Psoas muscle (tissue), 8 donors: ENCODE data around the gene ABCA6. TPM values are rescaled to one million over a fixed set of nuclear protein-coding genes. Genes with fewer than 3 reads are reported as not detected.

Source experiments
- ATAC-seq, 4 donors: fragments of 200-7000 bp; cut with Tn5 transposase; one replicate each; pipeline ENCODE4 v1.9.1; 2020; ENCODE audit warnings: moderate library complexity in 3 of 4, mild to moderate bottlenecking in 2 of 4
- DNase-seq, 2 donors: peaks; one replicate each; pipeline ENCODE4 v3.0.0-alpha.2; 2020
- H3K27ac ChIP-seq: fragments of 200-600 bp; one replicate; pipeline ENCODE4 v1.8.0; 2022
- H3K27me3 ChIP-seq, 3 donors: fragments of 200-600 bp in 1 of 3; one replicate each; pipeline versions ENCODE4 v1.6.1 to v1.8.0; 2013 to 2022; ENCODE audit warnings: low read length in 2 of 3, mild to moderate bottlenecking in 2 of 3, moderate library complexity in 1 of 3; ENCODE audit not compliant: insufficient read depth in 3 of 3
- H3K36me3 ChIP-seq, 2 donors: fragments of 200-600 bp in 1 of 2; one replicate each; pipeline versions ENCODE4 v1.6.1 to v1.8.0; 2013 to 2022; ENCODE audit warnings: low read depth in 1 of 2, mild to moderate bottlenecking in 1 of 2, moderate library complexity in 1 of 2; ENCODE audit not compliant: insufficient read depth in 1 of 2
- H3K4me1 ChIP-seq: fragments of 200-600 bp; one replicate; pipeline ENCODE4 v1.8.0; 2022
- H3K4me3 ChIP-seq: fragments of 200-600 bp; one replicate; pipeline ENCODE4 v1.8.0; 2022; ENCODE audit warnings: mild to moderate bottlenecking
- H3K9me3 ChIP-seq: fragments of 200-600 bp; one replicate; pipeline ENCODE4 v1.8.0; 2022
- whole genome bisulfite sequencing, 3 donors: extraction: QIAGEN DNeasy Blood & Tissue Kit; methylation state at CpG; one replicate each; pipeline versions ENCODE4 v1.1.6 to v1.1.7; 2013; 5-methylcytosine and 5-hydroxymethylcytosine counted together
- intact Hi-C, 2 donors: fragments of 100-400 bp; cut with DNase I; formaldehyde crosslinking; loops; one replicate each; pipeline versions ENCODE4 v1.11.0 to v1.14.2; 2022
- polyA plus RNA-seq, 3 donors: library from polyadenylated mRNA; stranded (reverse); fragments of 200-250 nt; gene quantifications; one replicate each; pipeline ENCODE4 v1.2.3, GENCODE V29; 2013
- total RNA-seq, 4 donors: library from RNA; stranded (reverse); fragmentation: NEBNext Ultra II Directional in 2 of 4; extraction: Animal tissue kit (Norgen Biotek cat#: 25700) in 2 of 4; gene quantifications; one replicate each; pipeline versions ENCODE4 v1.2.1 to v1.2.4, GENCODE V29; 2021 to 2023
- TF ChIP-seq, protein P1 (sequence below): fragments of 200-600 bp; IDR thresholded peaks from one replicate; pipeline ENCODE4 v1.8.0; 2022; ENCODE audit warnings: antibody characterized with exemption
- donor health status: healthy with polysubstance abuse.
- donor health status: DM: no; HTN: no; CAD: no; lungs with moderate emphysema.
- donor health status: Bipolar disorder and iron deficiency.
- donor health status: healthy.
- donor health status: DM: yes; HTN: yes; CAD: no.
- donor health status: DM: no; HTN: no; CAD: no.
- donor health status: DM: no; HTN: no; CAD: no.
- donor health status: DM: yes; HTN: yes; CAD: no.

Gene ABCA6
- total and polyA plus RNA-seq, 7 donors = 2.7 to 21.2 (median 6.8) TPM

GRCh38 chr17:69045646-69046045, 96.0 kb downstream of the ABCA6 start:
- intact Hi-C loops = no loop called here
- TF ChIP-seq, protein P1, sequence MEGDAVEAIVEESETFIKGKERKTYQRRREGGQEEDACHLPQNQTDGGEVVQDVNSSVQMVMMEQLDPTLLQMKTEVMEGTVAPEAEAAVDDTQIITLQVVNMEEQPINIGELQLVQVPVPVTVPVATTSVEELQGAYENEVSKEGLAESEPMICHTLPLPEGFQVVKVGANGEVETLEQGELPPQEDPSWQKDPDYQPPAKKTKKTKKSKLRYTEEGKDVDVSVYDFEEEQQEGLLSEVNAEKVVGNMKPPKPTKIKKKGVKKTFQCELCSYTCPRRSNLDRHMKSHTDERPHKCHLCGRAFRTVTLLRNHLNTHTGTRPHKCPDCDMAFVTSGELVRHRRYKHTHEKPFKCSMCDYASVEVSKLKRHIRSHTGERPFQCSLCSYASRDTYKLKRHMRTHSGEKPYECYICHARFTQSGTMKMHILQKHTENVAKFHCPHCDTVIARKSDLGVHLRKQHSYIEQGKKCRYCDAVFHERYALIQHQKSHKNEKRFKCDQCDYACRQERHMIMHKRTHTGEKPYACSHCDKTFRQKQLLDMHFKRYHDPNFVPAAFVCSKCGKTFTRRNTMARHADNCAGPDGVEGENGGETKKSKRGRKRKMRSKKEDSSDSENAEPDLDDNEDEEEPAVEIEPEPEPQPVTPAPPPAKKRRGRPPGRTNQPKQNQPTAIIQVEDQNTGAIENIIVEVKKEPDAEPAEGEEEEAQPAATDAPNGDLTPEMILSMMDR = no peak

GRCh38 chr17:69044371-69044770, 97.3 kb downstream of the ABCA6 start:
- DNase-seq (no peak), ATAC-seq (no peak)
- Histone ChIP-seq H3K4me3 (no peak overlapping the region), H3K27me3 (no peaks in the 10 kb centered on the region), H3K9me3 (no peaks in the 10 kb centered on the region), H3K27ac (no peak overlapping the region), H3K36me3 (peaks cover 0 to 45% of the 10 kb centered on the region in 2 donors), H3K4me1 (no peaks in the 10 kb centered on the region)
- TF ChIP-seq, protein P1 = no peak
- intact Hi-C loops = no loop called here
- 94 to 98% (median 96%) methylated on average over 2 of the region's 2 CpGs for WGBS, 3 donors

More at GRCh38 chr17:69045646-69046045, 96.0 kb downstream of the ABCA6 start:
- no peak overlapping the region for H3K4me3 ChIP-seq
- H3K9me3 ChIP-seq = no peaks in the 10 kb centered on the region
- ATAC-seq = no peak
- H3K4me1 ChIP-seq = no peaks in the 10 kb centered on the region
- H3K27me3 ChIP-seq = no peaks in the 10 kb centered on the region
- no peak for DNase-seq
- H3K36me3 ChIP-seq = peaks cover 0 to 54% of the 10 kb centered on the region in 2 donors
- whole genome bisulfite sequencing, 3 donors = 93 to 96% (median 95%) methylated on average over 2 of the region's 2 CpGs
- no peak overlapping the region for H3K27ac ChIP-seq

DNA sequence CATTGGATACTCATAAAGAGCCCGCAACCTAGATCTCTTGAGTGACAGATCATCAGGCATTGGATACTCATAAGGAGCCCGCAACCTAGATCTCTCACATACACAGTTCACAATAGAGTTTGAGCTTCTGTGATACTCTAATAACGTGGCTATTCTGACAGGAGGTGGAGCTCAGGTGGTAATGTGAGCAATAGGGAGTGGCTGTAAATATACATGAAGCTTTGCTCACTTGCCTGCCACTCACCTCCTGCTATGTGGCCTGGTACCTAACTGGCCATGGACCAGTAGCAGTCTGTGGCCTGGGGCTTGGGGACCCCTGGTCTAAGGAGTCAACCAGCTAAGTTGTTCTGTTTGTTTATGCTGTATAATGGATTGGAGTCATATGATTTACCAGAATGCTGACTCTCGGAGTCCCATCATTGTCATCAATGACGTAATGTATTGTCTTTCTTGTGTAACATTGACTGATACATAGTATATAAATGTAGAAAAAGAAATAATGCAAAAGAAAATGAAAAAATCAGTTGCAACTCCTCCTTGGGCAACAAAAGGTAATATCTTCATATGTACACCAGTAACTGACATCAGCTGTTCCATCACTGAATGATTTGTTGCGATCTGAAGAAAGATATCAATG, 98.5 kb downstream of the ABCA6 start:
- Histone ChIP-seq H3K4me3 (no peak overlapping the region), H3K4me1 (no peaks in the 10 kb centered on the region), H3K27me3 (no peaks in the 10 kb centered on the region), H3K36me3 (peaks cover 0 to 36% of the 10 kb centered on the region in 2 donors), H3K9me3 (no peaks in the 10 kb centered on the region), H3K27ac (no peak overlapping the region)
- TF ChIP-seq, protein P1 = no peak
- ATAC-seq = no peak
- intact Hi-C loops = no loop called here
- 84 to 91% (median 89%) methylated on average over 6 of the region's 6 CpGs for WGBS, 3 donors
- no peak for DNase-seq

DNA sequence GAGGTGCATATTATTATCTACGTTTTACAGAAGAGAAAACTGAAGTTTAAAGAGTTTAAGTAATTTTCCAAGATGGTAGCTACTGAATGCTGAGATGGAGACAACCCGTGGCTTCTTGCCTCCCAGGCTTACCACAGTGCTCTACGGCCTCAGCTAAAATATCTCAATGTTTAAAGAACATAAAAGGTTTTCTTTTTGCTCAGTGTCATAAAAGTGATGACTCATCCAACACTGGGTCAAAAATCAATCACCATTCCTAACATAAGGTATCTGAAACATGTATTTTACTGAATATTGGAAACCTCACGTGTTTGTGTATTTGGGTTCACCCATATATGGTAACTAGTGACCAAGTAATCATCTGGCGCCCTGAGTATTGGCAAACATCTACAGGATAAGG, 99.4 kb downstream of the ABCA6 start:
- ATAC-seq = no peak
- Histone ChIP-seq H3K4me1 (no peaks in the 10 kb centered on the region), H3K27ac (no peak overlapping the region), H3K9me3 (peaks cover 2% of the 10 kb centered on the region), H3K27me3 (no peaks in the 10 kb centered on the region), H3K36me3 (peaks cover 0 to 36% of the 10 kb centered on the region in 2 donors), H3K4me3 (no peak overlapping the region)
- WGBS, 3 donors = 87 to 95% (median 87%) methylated on average over 5 of the region's 5 CpGs
- no peak for DNase-seq
- intact Hi-C loops = no loop called here
- TF ChIP-seq, protein P1 = no peak

DNA sequence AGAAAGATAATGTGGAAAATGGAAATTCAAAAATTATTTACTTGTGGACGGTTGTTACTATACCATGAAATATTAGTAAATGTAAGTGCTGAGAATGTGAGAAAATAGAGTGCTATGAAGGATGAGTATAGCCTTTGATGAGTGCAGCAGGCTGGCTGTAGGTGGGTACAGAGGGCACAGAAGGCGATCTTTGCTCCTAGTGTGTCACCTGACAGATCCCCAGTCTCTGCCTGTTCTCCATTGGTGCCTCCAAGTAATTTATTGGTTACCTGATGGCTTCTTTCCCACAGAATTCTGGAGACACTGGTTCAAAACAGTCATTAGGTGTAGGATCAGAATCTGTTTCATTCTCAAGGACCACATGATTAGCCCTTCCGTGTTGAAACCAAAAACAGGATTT, 109.9 kb downstream of the ABCA6 start:
- Histone ChIP-seq H3K9me3 (no peaks in the 10 kb centered on the region), H3K27me3 (no peaks in the 10 kb centered on the region), H3K27ac (no peak overlapping the region), H3K4me1 (no peaks in the 10 kb centered on the region), H3K4me3 (no peak overlapping the region), H3K36me3 (peaks cover 0 to 73% of the 10 kb centered on the region in 2 donors)
- DNase-seq = no peak
- intact Hi-C loops = no loop called here
- ATAC-seq = no peak
- WGBS, 3 donors = 83 to 89% (median 87%) methylated on average over 3 of the region's 3 CpGs
- TF ChIP-seq, protein P1 = no peak
